Dermis microvascular lymphatic vessel endothelial cell (primary cell): Measurements from ENCODE around the gene STH. TPM values are rescaled to one million over a fixed set of nuclear protein-coding genes. Genes with fewer than 3 reads are reported as not detected.

Experiments used
- DNase-seq, 2 donors: peaks; one replicate each; pipeline versions ENCODE4 v3.0.0 to v3.0.0-alpha.2; 2010; ENCODE audit warnings: low read depth in 2 of 2
- total RNA-seq: library from RNA; depleted of rRNA; stranded (reverse); fragments of >200 nt; gene quantifications from 2 replicates; pipeline ENCODE4 v1.2.1, GENCODE V29; 2014

The STH gene
- total RNA-seq, 1 donor from 2014 or later: not detected

GRCh38 chr17:45967378-45967777 is 31.7 kb upstream of the STH start:
- DNase-seq: no peak

GRCh38 chr17:45968732-45969131 is 30.3 kb upstream of the STH start:
- DNase-seq: no peak

GRCh38 chr17:45969726-45970125 is 29.3 kb upstream of the STH start:
- no peak for DNase-seq

- DNase-seq: no peak
These were observed 28.4 kb upstream of the STH start for GRCh38 chr17:45970659-45971058.

GRCh38 chr17:45971698-45972141 is 27.3 kb upstream of the STH start:
- no peak for DNase-seq

GRCh38 chr17:45972531-45972930 is 26.5 kb upstream of the STH start:
- no peak for DNase-seq

GRCh38 chr17:45973099-45973780 is 25.8 kb upstream of the STH start:
- no peak for DNase-seq

GRCh38 chr17:45973946-45974859 is 24.8 kb upstream of the STH start:
- no peak for DNase-seq

GRCh38 chr17:45974916-45975630 is 24.0 kb upstream of the STH start:
- DNase-seq: no peak

- no peak for DNase-seq
These were observed 23.3 kb upstream of the STH start for GRCh38 chr17:45975640-45976295.

- DNase-seq: no peak
These were observed 22.7 kb upstream of the STH start for GRCh38 chr17:45976391-45976754.

GRCh38 chr17:45976755-45977505 is 22.1 kb upstream of the STH start:
- DNase-seq: no peak

GRCh38 chr17:45977506-45977824 is 21.6 kb upstream of the STH start:
- no peak for DNase-seq

GRCh38 chr17:45977976-45978626 is 20.9 kb upstream of the STH start:
- DNase-seq: no peak

- no peak for DNase-seq
These were observed 19.9 kb upstream of the STH start for GRCh38 chr17:45979137-45979536.

- no peak for DNase-seq
These were observed 18.2 kb upstream of the STH start for GRCh38 chr17:45980855-45981254.

GRCh38 chr17:45981306-45981705 is 17.7 kb upstream of the STH start:
- DNase-seq: no peak

GRCh38 chr17:45982791-45983613 is 16.0 kb upstream of the STH start:
- DNase-seq: no peak

GRCh38 chr17:45983614-45984310 is 15.3 kb upstream of the STH start:
- no peak for DNase-seq
